Measurements from ENCODE around the gene NANOGP8. TPM values are rescaled to one million over a fixed set of nuclear protein-coding genes. Genes with fewer than 3 reads are reported as not detected.
"Not testable (repeated sequence)": the region's sequence is repeated elsewhere in the genome, so short reads cannot be mapped to it uniquely, and the experiment has no call there.

NANOGP8 gene, protein sequence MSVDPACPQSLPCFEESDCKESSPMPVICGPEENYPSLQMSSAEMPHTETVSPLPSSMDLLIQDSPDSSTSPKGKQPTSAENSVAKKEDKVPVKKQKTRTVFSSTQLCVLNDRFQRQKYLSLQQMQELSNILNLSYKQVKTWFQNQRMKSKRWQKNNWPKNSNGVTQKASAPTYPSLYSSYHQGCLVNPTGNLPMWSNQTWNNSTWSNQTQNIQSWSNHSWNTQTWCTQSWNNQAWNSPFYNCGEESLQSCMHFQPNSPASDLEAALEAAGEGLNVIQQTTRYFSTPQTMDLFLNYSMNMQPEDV
- not detected for total RNA-seq

DNA sequence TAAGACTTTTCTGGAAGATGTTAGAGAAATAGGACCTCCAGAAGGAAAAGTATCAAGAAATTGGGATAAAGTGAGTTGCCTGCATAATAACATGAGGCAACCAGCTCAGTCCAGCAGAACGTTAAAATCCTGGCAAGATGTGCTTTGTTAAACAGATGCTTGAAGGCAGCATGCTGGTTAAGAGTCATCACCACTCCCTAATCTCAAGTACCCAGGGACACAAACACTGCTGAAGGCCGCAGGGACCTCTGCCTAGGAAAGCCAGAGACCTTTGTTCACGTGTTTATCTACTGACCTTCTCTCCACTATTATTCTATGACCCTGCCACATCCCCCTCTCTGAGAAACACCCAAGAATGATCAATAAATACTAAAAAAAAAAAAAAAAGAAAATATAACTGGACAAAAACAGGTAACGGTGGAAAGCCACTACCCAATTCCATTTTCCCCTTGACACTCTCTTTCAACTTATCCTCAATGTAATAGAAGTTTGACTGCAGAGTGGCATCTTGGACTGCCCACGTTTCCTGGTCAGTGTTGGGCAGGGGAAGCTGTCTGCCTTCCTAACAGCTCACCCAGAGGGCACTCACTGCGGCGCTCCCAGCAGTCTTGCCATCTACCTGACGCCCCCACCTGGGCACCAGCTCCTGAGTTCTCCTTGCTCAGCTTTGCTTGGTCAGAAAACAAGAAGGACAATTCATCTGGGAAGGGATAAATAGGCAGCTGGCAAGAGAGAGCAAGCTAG lies at the start of gene NANOGP8:
TSS of gene NANOGP8 (minus strand) at position 120 of the 744 bp plus-strand sequence. CDS start 185 bp downstream, outside the sequence.
- not testable (repeated sequence) for DNase-seq

DNA sequence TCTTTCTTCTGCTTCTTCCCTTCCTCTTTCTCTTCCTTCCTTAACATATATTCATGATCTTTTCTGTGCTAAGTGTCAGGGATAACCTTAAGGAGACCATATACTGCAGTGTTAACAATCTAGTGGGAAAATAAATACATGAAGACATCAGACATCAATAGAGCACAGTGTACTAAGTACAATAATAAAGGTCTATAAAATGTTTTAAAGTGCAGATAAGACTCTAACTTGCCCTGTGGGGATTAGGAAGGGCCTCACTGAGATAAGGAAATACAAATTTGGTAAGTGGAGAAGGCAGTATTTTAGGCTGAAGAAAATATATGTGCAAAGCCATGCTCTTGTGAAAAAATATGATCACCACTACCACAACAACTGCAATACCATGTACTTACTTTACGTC lies 49.2 kb upstream of the NANOGP8 start:
- DNase-seq: no peak

DNA sequence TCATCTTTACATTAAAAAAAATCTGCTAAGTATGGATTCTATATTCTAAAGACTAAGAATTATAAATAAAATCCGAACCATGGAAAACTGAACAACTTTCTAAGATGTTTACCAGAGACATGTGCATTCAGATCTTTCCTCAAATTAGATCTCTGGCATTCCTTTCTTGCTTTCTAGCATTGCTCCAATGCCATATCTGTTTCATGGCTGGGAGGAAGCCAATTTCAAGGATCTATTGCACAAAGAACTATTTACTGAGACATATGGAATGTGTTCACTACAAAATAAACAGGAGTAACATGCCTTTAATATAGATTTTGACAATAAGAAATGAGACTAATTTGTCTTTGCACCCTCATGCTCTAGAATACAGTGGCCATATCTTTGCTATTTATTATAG lies 45.1 kb upstream of the NANOGP8 start:
- no peak for DNase-seq

DNA sequence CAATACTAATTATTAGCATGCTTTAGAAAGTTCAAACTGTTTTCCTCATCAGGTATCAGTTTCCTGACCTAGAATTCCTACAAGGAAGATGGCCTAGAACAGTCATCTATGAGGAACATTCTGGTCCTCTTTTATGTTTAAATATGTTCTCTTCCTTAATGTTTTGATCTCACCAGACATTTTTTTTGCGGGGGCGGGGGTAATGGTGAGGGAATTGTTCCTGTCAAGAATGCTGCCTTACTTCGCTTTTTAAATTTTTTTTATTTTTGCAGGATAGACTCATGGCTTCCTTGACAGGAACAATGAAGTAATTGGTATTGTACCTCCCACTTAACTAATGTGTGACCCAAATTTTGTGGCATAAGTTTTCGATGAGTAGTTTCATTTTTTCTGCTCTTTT lies 44.3 kb upstream of the NANOGP8 start:
- DNase-seq: no peak

DNA sequence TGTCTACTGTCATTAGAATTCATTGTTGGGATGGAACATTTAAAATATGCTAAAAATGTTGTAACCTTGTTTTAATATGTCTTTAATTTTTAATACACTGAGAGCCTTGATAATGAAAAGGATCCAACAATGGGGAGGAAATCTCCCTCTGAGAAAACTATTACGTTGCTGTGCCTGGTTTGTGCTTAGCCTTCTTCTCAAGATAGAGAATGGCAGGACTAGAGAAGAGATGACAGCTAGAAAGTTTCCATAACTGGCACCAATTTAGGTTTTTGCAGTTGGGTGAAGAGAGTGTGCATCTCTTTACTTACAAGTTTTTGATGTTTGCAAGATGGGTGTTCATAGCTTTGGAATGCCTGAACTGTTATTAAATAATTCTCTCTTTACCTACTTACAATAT lies 42.6 kb upstream of the NANOGP8 start:
- no peak for DNase-seq

DNA sequence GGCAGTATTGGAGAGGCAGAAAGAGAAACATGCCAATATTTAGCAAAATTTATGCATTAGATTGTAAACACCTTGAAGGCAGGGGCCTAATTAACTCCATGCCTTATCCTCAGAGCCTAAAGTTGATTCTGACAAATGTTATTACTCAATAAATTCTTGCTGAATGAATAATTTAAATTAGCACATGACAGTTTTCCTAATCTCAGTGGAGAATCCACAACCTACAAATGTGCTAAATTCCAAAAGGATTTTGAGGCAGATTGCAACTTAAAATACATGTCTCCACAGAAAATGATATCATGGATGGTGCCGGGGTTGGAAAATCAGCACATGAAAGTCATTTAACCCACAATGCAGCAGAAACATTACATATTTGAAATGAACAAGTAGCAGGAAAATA lies 41.1 kb upstream of the NANOGP8 start:
- no peak for DNase-seq

DNA sequence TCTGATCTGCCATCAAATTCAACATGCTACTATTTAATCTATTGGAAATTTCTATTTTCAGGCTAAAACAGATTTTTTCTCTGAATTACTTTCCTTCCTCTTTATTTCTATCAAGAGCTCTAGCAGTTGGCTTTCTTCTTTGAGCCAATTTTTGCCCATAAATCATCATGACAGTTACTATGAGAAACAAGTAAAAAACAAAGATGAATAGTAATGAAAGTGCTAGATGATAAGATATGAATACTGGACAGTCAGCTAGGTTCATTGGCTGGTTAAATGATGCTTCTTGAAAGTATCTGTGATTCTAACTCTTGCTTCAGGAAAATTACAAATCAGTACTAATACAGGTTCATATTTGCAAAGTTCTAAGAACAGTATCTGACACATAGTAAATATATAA lies 38.6 kb upstream of the NANOGP8 start:
- DNase-seq: no peak

DNA sequence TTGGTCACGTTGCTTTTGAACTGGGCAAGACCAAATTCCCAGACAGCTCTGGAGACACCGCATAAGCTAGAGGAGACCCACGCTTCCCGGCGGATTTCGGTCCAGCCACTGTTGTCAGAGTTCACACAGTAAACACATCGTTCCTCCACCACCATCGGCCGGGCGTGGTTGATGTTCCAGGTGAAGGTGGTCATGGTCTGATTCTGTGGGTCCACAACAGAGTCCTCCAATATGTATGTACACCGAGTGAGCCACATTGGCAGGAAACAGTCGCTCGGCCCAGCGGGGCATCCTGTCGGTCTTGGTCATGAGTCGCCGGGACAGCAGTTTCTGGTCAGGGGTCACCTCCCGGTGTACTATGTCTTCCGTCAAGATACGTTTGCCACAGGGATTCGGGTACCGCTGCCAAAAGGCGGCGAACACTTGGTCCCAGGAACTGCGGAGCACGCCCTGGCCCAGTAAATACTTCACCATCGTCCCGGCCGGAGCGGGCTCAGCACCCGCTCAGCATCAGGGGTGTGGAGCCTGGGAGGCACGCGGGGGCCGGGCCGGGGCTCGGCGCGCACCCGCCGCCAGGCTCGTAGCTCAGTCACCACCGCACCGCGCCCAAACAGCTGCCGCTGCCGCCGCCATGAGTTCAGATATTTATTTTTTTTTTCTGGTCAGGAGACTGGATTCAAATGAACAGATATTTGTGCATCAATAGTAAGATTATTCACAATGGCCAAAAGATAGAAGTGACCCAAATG lies 36.7 kb upstream of the NANOGP8 start:
- no peak for DNase-seq

DNA sequence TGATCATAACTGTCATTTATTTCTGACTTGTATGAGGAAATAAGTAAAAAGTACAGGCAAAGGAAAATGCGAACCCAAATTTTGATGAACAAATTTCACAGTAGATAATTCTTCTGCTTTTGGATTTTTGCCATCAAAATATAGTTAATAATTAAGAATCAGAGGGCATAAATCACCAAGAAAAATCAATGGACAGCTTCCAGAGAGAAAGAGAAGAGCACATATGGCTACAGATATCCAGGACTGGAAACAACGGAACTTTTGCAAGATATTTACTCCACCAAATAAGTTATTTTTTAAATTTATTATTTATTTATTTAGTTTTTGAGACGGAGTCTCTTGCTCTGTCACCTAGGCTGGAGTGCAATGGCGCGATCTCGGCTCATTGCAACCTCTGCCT lies 35.1 kb upstream of the NANOGP8 start:
- no peak for DNase-seq

DNA sequence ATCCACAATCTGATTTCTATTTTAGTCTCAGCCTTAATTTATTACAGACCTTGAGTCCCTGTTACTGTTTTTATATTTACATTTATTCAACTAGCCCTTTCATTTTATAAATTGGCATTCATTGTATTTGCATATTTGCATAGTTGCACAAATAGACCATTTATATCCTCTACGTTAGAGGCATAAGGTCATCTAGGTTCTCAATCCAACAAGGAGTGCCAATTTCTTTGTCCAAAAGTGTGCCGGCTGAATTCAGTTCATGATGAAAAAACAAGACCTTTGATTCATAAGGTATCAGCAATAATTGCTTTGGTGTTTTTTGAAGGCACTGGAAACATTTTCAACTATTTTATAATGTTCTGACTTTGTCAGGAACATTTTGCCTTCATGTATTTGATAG lies 33.9 kb upstream of the NANOGP8 start:
- no peak for DNase-seq

DNA sequence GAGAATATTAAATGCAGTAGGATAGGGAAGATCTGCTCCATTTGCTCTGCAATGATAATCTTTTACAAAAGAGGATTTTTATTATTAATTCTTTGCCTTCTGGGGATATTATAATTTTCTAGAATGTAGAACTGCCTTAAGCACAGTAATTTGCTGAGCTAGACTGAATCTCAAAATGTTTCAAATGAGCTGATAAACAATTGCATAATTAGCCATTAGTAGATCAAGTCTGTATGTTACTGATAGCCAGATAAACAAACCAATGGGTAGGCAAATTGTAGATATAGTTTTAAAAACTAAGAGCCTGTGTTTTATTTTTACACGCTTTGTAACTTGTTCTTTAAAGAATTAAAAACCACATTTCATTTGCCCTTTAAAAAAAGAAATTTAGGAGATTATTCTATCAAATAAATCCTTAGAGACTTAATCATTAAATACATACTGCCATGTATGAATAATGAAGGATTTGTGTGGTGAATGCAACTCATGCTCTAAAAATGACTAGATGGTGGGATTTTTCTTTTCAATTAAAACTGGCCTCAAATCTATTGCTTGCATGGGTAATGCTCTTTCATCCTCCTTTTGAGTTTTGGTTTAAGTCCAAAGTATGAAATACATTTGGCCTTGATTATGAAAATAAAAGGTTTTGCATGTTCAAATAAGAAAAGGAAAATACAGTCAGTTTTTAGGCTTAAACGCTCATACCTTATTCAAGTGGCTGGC lies 32.6 kb upstream of the NANOGP8 start:
- DNase-seq: no peak

DNA sequence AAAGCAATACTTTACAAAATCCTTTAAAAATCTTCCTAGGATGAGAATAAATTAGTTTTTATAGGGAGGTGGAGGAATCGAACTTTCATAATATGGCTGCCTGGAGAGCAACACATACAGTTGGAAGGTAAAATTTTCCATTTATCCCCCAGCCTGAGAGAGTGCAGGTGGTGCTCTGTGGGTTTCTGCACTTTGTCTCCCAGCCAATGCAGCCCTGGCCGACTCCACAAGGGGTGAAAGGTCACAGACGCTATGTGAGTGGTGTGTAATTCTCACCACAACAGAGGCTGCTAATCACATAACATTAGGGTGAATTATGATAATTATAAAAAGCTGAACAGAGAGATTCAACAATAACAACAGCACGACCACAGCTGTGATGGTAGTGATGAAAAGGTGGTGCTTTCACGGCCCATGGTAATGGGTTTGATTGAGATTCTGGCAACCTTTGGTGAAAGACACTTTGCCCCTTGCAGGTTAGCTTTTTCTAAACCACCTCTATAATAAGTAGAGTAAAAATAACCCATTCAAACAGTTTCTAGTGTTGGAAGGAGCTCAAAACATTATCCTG lies 30.1 kb upstream of the NANOGP8 start:
- DNase-seq: no peak

DNA sequence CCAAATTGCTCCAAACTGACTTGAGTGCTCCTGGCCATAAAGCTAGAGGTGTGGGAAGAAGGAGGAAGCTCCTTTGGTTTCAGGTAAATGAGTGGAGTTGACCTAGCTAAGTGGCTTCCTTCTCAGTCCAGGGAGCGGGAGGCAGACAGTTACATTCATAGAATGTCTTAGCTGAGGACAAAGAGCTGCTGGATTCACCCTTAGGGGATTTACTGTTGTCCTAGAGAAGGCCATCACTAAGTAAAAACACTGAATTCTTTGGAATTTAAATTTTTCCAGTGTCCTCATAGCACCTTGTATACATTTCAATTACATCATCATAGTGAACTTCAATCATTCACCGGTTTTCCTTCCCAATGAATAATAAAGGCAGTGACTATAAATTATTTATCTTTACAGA lies 27.3 kb upstream of the NANOGP8 start:
- DNase-seq: no peak

DNA sequence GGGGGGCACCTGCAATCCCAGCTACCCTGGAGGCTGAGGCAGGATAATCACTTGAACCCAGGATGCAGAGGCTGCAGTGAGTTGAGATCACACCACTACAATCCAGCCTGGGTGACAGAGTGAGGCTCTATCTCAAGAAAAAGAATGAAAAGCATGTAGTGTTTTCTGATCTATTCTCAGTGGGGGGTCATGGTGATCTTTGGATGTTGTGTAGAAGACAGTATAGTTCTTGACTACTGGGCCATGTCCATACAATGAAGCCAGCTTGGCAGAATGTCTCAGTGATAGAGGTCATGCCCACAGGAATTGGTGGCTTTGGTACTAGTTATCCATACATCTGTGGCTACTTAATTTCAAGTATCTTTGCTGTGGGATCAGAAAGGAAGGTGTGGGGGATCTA lies 26.8 kb upstream of the NANOGP8 start:
- DNase-seq: no peak

DNA sequence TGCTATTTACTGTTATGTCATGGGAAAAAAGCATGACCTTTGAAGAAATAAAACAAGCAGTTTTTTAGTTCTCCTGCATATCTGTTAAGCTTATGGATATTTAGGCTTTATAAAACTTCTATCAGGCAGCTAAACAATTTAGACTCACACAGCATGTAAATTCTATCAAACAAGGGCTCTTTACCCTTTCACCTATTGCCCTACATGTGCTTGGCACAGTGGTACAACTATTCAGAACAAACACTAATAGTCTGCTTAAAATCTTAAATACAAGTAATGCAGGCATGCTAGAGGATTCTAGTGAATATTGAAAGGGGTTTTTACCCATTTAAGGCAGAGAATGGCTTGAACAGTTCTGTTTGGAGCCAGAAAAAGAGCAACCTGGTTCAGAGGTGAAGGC lies 23.4 kb upstream of the NANOGP8 start:
- DNase-seq: no peak

DNA sequence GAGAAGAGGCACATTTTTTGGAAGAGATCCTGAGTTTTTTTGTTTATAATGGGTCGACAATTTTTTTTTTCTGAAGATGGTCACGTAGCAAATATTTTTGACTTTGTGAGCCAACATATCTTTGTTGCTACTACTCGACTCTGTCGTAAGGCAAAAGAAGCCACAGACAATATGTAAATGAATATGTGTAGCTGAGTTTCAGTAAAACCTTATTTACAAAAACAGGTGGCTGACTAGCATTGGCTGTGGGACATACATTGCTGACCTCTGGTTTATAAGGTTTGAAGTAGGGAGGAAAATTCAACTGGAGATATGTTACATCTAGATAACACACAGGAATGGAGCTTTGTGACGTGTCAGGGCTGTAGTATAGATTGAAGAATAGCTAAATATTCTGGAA lies 22.5 kb upstream of the NANOGP8 start:
- DNase-seq: no peak

DNA sequence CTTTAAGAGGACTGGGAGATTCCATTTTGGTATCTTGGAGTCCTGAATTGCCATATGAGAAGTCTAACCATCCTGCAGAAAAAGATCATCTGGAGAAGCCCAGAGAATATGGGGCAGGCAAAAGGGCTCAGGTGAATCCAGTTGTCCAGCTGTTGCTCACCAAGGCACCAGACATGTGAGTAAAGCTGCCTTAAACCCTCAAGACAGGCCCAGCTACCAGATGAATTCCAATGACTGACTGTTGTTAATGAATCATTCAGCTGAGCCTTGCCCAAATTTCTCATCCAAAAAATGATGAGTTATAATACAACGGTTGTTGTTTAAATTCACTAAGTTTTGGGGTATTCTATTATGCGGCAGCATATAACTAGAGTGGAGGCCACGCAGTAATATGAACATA lies 22.0 kb upstream of the NANOGP8 start:
- no peak for DNase-seq

DNA sequence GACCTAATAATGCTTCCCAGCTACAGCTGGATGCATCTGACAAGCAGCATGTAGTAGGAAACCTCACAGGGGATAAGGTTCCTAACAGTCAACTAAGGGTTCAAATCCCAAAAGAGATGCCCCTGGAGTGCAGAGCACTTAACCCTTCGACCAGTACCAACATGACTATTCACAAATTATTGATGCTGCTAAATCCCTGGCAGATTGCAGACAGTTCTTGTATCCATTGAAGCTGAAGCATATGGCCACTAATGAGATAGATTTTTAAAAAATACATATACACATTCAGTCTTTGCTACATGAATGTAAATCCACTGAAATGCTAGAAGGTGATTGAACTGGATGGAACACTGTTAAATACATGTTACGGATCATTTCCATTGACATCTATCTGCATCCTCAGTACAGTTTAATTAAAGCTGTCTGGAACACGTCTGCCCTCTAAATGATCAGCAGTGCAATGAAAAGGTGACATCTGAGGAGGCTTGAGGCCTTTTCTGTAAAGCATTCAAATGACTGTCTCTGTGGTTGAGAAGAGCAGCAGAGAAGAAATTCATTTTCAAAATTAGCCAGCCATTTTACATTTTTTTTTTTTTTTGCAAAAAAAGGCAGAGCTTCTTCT lies 19.5 kb upstream of the NANOGP8 start:
- no peak for DNase-seq

DNA sequence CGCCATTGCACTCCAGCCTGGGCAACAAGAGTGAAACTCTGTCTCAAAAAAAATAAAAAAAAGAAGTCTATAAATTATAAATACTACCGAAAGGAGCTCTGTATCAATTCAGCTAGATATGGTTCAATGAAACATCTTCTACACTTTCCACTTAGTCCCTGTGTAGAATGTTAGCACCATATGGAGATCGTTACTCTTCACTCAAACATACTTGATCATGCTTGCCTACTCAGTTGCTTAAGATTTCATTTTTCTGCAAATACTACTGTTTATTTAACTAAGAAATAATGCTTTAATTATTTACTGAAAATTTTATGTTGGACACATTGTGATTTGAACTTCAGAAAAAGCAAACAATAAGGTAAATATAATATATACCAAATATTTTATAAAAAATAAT lies 17.1 kb upstream of the NANOGP8 start:
- DNase-seq: no peak

DNA sequence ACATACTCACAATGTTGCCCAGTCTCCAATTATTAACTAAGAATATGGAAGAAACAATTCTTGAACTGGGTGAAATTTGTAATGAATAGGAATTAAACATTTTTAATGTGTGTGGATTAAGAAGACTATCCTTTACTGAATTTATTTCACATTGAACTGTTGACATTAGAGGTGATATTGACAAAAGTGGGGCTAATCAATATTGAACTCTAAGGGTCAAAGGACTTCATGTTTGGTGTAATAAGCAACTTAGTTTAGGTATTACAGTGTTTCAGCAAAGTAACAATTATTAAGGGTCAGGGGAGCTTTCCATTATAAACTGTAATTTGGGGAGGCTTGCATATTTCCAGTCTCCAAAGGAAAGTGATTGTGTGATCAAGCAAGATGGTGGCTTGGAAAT lies 16.2 kb upstream of the NANOGP8 start:
- no peak for DNase-seq

DNA sequence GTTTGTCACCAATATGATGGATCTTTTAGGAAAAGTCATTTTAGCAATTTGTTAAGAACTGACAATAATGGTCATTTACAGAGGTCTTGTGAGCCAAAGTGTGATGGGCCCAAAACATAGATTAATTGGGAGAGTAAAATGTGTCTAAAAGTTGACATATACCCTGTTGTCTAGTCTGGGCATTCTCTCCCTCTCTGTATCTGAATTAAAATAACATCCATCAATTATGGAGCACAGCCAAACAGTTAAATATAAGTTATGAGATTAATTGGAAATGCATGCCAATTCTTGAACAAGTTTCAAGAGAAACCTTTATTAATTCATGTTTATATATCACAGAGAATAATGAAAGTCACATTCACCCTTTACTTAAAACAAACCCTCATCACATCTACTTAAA lies 13.6 kb upstream of the NANOGP8 start:
- no peak for DNase-seq

DNA sequence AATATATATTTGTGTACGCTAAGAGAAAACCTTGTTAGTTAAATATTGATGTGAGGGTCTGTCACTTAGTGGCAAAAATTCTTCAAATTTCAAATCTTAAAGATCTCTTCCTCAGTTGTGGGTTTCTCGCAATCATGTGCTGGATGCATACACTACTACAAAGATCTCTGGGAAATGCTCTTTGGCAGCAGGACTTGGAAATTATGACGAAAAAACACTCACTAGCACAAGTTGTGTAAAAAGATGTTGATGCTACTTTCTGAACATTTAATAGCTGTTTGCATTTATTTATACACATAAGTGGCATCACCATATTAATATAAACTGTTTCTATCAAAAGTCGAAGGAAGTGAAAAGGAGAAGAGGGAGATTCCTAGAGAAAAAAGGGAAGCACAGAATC lies 10.8 kb upstream of the NANOGP8 start:
- DNase-seq: no peak
